Measurements from ENCODE around the gene TPPP3. TPM values are rescaled to one million over a fixed set of nuclear protein-coding genes. Genes with fewer than 3 reads are reported as not detected.

Gene TPPP3
- polyA plus RNA-seq, 1 experiment: 1.5 TPM

DNA sequence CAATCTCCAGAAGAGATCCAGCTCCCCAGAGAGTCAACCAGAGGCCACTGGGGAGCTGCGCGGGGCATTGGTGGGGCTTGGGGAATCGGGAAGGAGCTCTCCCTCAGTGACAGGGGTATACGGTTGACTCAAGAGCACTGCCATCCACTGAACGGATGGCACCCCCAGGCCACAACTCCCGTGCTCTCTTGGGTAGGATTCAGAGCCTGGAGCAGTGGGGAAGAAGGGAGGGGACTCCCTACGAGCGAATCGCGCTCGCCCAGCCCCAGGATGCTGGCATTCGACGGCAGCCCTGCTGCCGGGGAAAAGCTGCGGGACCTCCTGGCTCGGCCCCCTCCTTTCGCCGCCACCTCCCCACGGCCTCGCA, 473 bp upstream of the TPPP3 start:
- DNase-seq (ENCODE audit: low read depth, low spot score): no peak
- ChIA-PET CTCF (interaction anchor here (0.5 to 1.7 kb wide), 19 partner anchors 8 to 253 kb away, joined by 3 to 15 read pairs (median 5); no protein-coding TSS in a partner anchor), POLR2A (interaction anchor here (1.0 to 1.7 kb wide), 3 partner anchors 116 to 147 kb away, joined by 3 to 5 read pairs (median 4); partner anchors contain the start of gene FHOD1)
- H3K27me3 ChIP-seq (ENCODE audit: control insufficient read depth, insufficient read depth, low read length): peaks cover 3% of the 10 kb centered on the region
- TF ChIP-seq, protein P1, sequence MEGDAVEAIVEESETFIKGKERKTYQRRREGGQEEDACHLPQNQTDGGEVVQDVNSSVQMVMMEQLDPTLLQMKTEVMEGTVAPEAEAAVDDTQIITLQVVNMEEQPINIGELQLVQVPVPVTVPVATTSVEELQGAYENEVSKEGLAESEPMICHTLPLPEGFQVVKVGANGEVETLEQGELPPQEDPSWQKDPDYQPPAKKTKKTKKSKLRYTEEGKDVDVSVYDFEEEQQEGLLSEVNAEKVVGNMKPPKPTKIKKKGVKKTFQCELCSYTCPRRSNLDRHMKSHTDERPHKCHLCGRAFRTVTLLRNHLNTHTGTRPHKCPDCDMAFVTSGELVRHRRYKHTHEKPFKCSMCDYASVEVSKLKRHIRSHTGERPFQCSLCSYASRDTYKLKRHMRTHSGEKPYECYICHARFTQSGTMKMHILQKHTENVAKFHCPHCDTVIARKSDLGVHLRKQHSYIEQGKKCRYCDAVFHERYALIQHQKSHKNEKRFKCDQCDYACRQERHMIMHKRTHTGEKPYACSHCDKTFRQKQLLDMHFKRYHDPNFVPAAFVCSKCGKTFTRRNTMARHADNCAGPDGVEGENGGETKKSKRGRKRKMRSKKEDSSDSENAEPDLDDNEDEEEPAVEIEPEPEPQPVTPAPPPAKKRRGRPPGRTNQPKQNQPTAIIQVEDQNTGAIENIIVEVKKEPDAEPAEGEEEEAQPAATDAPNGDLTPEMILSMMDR (IDR thresholded peaks at IDR 0.05; ENCODE audit: low read depth, low read length): no peak
- H3K4me3 ChIP-seq (ENCODE audit: low read depth, low read length): peak overlapping the region; percentile 54
- peaks cover 5% of the 10 kb centered on the region; the same call in 1 of the 2 replicates for H3K9me3 ChIP-seq (ENCODE audit: control insufficient read depth, insufficient read depth, low read length)
- no peak overlapping the region for H3K27ac ChIP-seq (ENCODE audit: low read depth, low read length)

DNA sequence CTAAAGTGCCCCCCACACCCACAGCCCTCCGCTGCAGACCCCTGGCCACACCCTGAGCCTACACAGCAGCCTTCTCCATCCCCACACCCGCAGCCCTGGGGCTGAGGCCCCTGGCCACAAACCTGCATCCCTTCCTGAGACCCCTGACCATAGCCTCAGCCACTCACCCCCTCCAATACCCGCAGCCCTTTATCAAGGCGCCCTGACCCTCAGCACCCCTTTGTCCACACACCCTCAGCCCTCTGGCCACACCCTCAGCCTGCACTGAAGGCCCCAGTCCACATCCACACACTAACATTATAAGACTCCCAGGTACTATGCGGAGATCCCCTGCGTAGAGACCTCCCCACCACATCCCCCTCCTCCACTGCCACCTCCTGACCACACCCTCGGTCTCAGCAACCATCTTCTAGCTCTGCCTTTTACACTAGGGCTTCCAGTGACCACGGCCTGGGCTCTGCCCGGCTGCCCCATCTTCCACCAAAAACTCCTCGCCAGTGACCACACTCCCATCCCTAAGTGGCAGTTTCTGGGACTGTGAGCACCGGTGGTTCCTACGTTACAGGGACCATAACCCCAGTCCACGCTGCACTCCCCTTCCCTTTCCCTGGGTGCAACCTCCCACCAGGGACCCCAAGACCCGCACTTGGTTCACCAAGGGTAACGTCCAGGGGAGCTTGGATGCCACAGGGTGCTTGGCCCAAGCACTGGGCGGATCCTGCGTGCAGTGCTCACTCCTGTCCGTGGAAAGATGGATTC, 818 bp downstream of the TPPP3 start:
- POLR2A ChIA-PET: interaction anchor here (1.0 to 1.7 kb wide), 3 partner anchors 115 to 145 kb away, joined by 3 to 5 read pairs (median 4); partner anchors contain the start of gene FHOD1
- TF ChIP-seq, protein P1 (IDR thresholded peaks at IDR 0.05; ENCODE audit: low read depth, low read length): no peak
- Histone ChIP-seq H3K9me3 (ENCODE audit: control insufficient read depth, insufficient read depth, low read length) (peaks cover 5% of the 10 kb centered on the region; the same call in 1 of the 2 replicates), H3K27ac (ENCODE audit: low read depth, low read length) (no peak overlapping the region), H3K27me3 (ENCODE audit: control insufficient read depth, insufficient read depth, low read length) (peaks cover 10% of the 10 kb centered on the region), H3K4me3 (ENCODE audit: low read depth, low read length) (peak overlapping the region; percentile 54; the same call in 1 of the 2 replicates)
- DNase-seq (ENCODE audit: low read depth, low spot score): no peak
- CTCF ChIA-PET: interaction anchor here (0.8 to 1.7 kb wide), 9 partner anchors 9 to 184 kb away, joined by 3 to 11 read pairs (median 5); no protein-coding TSS in a partner anchor

DNA sequence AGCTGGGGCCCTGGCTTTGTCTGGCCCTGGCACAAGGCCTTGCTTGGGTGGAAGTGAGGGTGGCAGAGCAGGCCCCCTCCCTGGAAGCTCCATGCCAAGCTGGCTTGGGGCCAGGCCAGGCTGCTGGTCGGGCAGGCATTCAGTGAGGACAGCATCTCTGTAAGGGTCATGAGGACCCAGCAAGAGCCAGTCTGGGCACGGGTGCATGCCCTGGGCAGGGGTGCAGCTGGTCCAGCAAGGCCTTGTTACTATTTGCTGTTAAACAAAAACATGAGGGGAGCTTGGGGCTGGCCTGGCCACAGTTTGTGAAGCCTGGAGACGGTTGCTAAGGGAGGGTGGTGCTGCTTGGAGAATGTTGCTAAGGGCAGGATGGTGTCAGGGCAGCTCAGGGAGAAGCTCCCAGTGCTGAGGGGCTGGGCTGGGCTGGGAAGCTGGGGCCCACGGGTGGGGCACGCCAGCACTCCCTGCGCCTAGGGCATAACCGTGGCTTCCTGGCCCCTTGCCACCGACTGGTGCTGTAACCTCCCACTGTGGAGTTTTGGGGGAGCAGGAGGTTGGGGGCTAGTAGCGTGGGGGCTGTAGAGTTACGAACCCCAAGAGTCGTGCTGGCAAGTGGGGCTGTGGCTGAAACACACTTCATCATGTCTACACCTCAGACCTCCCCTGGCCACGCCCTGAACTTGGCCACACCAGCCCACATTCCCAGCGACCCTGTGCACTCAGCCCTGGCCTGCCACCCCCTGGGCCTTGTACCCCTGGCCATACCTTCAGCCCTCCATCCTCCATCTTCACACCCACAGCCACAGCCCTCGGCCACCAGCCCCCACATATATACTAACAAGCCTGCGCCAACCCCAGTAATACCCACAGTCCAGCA, 1.6 kb downstream of the TPPP3 start:
- TF ChIP-seq, protein P1 (IDR thresholded peaks at IDR 0.05; ENCODE audit: low read depth, low read length): no peak
- Histone ChIP-seq H3K4me3 (ENCODE audit: low read depth, low read length) (no peak overlapping the region), H3K9me3 (ENCODE audit: control insufficient read depth, insufficient read depth, low read length) (peaks cover 5% of the 10 kb centered on the region; the same call in 1 of the 2 replicates), H3K27ac (ENCODE audit: low read depth, low read length) (no peak overlapping the region), H3K27me3 (ENCODE audit: control insufficient read depth, insufficient read depth, low read length) (peaks cover 18% of the 10 kb centered on the region)
- ChIA-PET CTCF (interaction anchor here (0.6 kb wide), 3 partner anchors 46 to 159 kb away, joined by 3 to 5 read pairs (median 3); no protein-coding TSS in a partner anchor), POLR2A (interaction anchor here (0.7 kb wide), 1 partner anchor 72 kb away, joined by 3 read pairs; no protein-coding TSS in a partner anchor)
- no peak for DNase-seq (ENCODE audit: low read depth, low spot score)

DNA sequence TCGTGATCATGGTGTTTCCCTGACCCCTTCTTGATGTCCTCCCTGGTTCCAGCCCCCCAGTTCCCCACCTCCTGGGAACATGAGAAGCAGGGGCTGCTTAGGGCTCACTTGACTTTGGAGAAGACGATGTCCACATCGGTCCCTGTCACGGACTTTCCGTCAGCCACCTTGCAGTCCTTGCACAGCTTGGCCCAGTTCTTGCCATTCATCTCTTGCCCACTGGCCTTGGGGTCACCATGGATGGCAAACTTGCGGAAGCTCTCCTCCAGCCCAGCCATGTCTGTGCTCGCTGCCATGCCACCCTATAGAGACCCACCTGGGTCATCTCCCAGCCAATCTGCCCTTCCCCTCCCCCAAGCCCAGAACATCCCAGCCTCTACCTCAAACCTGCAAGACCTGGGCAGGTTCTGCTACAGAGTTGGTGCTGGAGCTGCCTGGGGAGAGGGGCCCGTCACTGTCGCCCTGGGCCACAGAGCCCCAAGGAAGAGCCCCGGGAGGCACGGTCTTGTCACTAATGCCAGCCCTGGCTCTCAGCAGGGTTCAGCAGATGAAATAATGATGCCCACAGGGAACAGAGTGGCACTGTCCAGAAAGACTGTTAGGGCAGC, 2.4 kb downstream of the TPPP3 start:
- ChIA-PET POLR2A (interaction anchor here (0.7 kb wide), 1 partner anchor 71 kb away, joined by 3 read pairs; no protein-coding TSS in a partner anchor), CTCF (interaction anchor here (0.6 kb wide), 3 partner anchors 46 to 158 kb away, joined by 3 to 5 read pairs (median 3); no protein-coding TSS in a partner anchor)

More for the DNA sequence above, 2.4 kb downstream of the TPPP3 start:
- no peak for DNase-seq (ENCODE audit: low read depth, low spot score)
- TF ChIP-seq, protein P1 (IDR thresholded peaks at IDR 0.05; ENCODE audit: low read depth, low read length): no peak
- H3K9me3 ChIP-seq (ENCODE audit: control insufficient read depth, insufficient read depth, low read length): peaks cover 5% of the 10 kb centered on the region; the same call in 1 of the 2 replicates
- no peak overlapping the region for H3K27ac ChIP-seq (ENCODE audit: low read depth, low read length)
- H3K4me3 ChIP-seq (ENCODE audit: low read depth, low read length): no peak overlapping the region
- H3K27me3 ChIP-seq (ENCODE audit: control insufficient read depth, insufficient read depth, low read length): peaks cover 20% of the 10 kb centered on the region

Data from AG04450 (cell line).